C4-2B (cell line): Measurements from ENCODE around the gene ITGB3.

ENCODE experiments used
- CTCF ChIP-seq: fragments of 450-650 bp; conservative IDR thresholded peaks from 2 replicates; pipeline ENCODE4 v1.5.1; 2017; ENCODE audit warnings: mild to moderate bottlenecking
- ZFX ChIP-seq: fragments of 450-650 bp; IDR thresholded peaks from 2 replicates; pipeline ENCODE4 v1.6.1; 2017

DNA sequence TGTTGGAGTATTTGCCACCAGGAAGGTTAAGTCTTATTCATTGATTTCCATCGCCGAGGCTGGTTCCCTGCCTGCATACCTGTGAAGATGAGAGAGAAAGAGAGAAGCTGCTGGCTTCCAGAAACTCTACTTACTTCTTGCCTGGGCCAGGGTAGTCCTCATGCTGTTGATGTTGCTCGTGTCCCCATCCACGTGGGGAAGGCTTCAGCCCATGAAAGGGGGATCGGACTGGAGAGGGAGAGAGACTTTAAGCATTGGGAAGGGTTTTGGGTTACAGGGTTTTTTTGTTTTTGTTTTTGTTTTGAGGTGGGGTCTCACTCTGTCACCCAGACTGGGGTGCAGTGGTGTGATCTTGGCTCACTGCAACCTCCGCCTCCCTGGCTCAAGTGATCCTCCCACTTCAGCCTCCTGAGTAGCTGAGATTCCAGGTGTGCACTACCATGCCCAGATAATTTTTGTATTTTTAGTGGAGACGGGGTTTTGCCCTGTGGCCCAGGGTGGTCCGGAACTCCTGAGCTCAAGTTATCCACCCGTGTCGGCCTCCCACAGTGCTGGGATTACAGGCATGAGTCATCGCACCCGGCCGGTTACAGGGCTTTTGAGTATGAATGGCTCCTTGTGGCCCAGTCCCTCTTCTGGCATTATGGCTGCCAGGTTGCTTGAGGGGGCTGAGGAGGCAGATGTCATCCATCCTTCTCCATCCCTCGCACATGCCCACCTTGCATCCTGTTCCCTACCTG lies 26.6 kb downstream of the ITGB3 start:
- TF ChIP-seq CTCF (no peak), ZFX (no peak)
